Measurements from ENCODE around the gene IER3.

The IER3 gene

GRCh38 chr6:30696432-30696831 is 47.9 kb downstream of the IER3 start:
- no peak for DNase-seq (ENCODE audit: low read depth, low spot score)
- TF ChIP-seq CTCF (IDR thresholded peaks at IDR 0.05; ENCODE audit: insufficient read depth, low read length, missing control alignments), result no peak
- no peak overlapping the region for H3K4me3 ChIP-seq (ENCODE audit: low read depth, low read length)
- ChIA-PET POLR2A (no interaction called here), CTCF (interaction anchor here (1.3 to 1.5 kb wide), 2 partner anchors 22 to 26 kb away, joined by 3 to 8 read pairs; no protein-coding TSS in a partner anchor)

Measured in AG04449 (cell line).